ENCODE results near the gene ADAMTS3.
A peak's percentile ranks its signal among the peaks of the same experiment; 100 is the strongest.

ADAMTS3 gene

DNA sequence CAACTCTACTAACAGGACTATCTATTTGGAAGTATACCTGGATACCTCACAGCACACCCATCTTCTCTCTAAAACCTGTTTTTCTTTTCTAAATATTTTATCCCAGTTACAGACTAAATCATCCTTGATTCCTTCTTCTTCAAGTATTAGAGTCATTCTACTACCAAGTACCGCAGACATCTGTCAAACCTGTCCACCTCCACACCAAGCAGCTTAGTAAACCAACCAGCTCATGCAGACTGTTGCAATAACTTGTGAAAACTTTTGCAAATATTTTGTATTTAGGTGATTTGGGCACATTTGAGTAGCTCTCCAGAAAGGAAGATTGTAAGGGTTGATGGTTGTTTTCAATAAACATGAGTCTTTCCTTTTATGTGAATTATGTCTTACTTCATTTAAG lies 238.6 kb downstream of the ADAMTS3 start:
- DNase-seq: no peak

GRCh38 chr4:72326692-72327632 lies 242.1 kb downstream of the ADAMTS3 start:
- peak; percentile 6 to 33 for DNase-seq

DNA sequence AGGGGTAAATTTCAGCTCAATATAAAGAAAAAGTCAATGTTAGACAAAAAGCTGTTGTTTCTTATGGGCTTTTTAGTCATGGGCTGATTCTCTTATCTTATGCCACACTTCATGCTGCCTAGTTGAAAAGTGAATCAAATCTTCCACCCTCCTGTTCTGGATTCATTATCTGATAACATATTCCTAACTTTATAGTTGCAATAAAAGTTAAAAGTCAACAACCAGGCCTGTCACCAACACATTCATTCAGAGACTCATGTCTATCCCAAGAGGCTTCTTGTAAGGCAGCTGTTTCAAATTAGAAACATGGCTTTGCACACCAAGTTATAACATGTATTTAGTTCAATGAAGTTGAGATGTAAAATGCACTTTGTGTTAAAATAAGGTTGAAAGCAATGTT lies 243.8 kb downstream of the ADAMTS3 start:
- no peak for DNase-seq

GRCh38 chr4:72323227-72323626 lies 245.8 kb downstream of the ADAMTS3 start:
- DNase-seq: no peak

DNA sequence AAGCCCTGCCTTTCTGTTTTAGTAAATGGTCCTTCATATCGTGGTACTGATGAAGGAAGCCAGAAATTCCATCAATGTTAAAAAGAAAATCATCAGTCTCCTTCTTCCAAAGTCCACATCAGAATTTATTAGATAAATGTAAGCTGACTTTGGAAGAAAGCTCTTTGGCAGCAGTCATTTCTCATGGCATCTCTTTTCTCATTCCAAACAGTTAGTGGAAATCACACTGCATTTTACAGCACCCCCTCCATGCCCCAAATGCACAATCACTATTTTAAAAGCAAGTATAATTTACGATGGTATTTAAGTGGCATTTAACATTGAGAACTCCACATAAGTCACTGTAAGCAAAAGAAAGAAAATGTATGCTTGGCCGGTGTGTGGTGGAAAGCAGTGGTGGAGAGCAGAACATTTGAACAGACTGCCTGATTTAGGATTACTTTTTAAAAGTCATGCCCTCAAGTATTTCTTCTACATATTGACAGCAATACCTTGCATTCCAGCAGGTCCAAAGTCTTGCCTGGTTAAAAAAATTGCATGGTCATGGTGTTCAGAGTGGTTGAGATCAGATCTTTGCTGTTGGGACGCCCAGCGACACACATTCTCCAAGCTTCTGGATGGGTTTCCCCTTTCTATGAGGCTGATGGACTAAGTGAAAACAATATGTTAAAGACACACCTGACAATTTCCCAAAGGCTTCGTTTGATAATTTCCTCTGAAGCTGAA lies 248.6 kb downstream of the ADAMTS3 start:
- DNase-seq: no peak

GRCh38 chr4:72319601-72320021 lies 249.4 kb downstream of the ADAMTS3 start:
- DNase-seq: no peak

DNA sequence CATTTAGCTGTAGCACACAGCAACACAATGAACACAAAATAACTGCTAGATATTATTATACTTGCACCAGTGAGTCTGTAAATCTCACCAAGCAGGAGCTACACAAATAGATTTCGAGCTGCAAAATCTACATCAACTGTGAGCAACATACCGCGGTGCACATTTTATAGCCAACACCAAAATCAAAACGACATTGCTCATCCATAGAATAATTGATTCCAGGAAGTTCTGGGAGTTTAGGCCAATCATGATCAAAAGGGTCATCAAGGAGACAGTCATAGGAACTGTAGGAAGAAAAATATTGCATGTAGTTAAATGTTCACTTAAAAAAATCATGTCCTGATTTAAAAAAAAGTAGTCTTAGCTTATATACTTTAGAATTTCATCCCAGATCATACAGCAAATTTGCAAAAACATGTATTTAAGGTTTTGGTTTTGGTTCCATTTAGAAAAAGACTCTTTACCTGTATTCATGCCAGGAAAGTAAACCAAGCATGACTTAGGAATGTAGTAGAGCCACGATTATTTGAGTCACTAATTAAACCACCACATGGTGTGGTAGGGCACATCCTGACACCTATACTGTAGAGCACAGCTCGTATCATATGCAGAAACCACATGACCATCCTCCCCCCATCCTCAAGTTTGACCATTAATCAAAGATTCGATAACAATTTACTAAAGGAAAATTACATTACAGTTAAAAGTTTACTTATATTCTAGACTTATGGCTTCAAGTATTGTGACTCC lies 250.4 kb downstream of the ADAMTS3 start:
- DNase-seq: no peak

DNA sequence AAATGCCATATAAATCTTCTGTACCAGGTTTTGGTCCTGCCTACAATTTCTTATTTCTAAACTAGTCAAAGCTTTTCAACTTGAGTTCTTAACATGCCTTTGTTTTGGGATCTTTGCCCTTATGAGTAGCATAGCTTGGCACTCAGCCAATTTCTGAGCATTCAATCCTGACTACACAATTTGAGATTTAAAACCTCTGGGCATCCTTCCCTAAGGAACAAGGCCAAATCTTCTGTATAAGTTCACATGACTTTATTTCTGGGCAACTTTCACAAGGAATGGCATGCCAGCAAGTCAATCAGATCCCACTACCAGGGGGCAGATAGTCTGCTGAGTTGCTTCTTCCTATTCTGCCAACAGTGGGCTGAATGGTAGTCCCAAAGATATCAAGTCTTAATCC lies 254.2 kb downstream of the ADAMTS3 start:
- DNase-seq: no peak

GRCh38 chr4:72313121-72313520 lies 255.9 kb downstream of the ADAMTS3 start:
- no peak for DNase-seq

DNA sequence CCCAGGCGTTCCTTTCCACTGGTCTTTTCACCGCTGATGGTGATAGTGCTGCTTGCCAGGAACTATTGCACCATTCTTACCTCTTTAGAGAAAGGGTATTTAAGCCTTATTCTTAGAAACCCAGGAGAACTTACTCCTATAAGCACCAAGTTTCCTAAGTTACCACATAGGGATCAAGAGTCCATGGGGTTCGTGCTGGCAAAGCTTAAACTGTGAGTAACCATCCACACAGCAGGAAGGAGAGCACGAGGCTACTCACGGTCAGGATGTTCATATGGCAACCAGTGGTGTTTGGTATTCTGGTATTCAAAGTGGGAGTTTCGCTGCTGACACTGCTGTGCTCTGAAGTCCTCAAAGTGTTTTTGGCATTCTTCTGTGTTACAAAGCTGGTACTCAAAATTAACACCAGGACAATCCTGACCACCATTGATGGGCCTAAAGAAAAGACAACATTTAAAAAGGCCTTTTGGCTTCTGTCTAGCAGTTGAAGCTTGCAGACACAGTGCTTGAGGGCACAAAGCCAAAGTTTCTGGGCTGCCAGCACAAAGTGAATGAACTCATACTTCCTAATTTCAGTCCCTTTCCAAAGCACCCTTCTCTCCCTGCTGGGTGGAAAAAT lies 256.9 kb downstream of the ADAMTS3 start:
- no peak for DNase-seq

DNA sequence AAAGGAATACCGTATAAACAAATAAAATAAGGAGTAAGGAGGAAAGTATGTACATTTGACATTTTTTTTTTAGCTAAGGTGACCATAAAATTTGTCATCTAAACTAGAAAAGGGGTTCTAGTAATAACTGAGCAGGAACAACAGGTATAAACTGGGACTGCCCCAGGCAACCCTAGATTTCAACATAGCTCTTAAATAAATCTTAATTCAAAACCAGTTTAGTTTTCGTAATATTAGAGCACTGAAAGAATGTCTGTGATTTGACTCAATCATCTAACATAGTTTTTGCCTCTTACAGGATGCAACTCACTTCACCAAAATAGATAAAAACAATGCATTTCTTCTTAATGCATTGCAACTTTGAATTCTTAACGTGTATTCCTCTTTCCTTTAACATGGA lies 257.7 kb downstream of the ADAMTS3 start:
- no peak for DNase-seq

GRCh38 chr4:72305620-72306019 lies 263.4 kb downstream of the ADAMTS3 start:
- DNase-seq: no peak

DNA sequence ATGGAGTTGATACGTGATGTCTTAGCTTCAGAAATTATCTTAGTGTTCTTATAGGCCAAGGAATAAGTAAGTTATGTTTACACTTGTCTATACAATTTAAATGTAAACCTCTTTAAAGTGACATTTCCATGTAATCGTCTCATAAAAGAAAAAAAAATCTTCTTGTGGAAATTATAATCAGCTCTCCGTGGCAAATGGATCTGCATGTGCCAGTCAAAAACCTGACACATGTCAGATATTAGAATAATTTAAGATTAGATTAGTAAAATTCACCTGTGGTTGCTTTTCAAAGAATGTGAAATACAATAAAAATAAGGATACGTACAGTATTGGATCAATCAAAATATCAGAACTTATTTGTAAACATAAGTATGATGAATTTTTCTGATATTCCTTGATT lies 263.9 kb downstream of the ADAMTS3 start:
- no peak for DNase-seq

GRCh38 chr4:72302981-72303704 lies 265.9 kb downstream of the ADAMTS3 start:
- DNase-seq: peak in 1 of 2 experiments; percentile 11

- no peak for DNase-seq
These were observed 267.3 kb downstream of the ADAMTS3 start for GRCh38 chr4:72301759-72302158.

DNA sequence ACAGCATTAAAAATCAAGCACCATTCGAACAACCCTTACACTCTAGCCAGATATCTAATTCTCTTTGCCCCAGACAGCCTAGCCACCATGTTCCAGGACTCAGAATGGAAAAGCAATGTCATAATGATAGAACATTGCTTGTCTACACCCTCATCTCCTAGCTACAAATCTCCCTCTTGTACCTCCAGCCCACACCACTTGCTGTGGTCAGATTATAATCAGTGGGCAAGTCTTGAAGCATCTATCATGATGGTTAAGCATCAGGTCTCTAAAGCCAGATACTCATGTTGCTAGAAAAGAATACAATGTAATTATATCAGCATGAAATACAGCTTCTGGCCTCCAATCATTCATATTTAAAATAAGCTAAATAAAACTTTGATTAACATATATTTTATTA lies 268.9 kb downstream of the ADAMTS3 start:
- DNase-seq: no peak

GRCh38 chr4:72295966-72296557 lies 273.0 kb downstream of the ADAMTS3 start:
- peak in 1 of 2 experiments; percentile 6 for DNase-seq

DNA sequence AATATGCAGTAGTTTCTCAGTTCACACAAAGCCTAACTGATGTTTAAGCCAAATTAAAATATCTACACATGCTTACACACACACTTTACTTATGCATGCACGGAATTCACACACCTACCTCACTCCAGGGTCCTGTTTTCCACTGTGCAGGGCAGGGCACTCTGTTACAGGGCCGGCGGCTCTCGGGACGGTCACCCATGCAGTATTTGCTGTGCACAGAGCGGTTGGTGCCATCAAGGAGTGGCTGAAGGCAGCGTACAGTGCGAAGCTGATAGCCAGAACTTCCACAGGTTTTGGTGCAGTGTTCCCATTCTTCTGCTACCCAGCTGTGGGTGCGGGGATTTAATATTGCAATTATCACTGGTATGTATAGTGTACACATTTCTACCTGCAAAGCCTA lies 278.3 kb downstream of the ADAMTS3 start:
- no peak for DNase-seq

GRCh38 chr4:72286910-72287309 lies 282.1 kb downstream of the ADAMTS3 start:
- DNase-seq: no peak

- no peak for DNase-seq
These were observed 282.8 kb downstream of the ADAMTS3 start for GRCh38 chr4:72286185-72286584.

- DNase-seq: no peak
These were observed 285.7 kb downstream of the ADAMTS3 start for GRCh38 chr4:72283357-72283756.

DNA sequence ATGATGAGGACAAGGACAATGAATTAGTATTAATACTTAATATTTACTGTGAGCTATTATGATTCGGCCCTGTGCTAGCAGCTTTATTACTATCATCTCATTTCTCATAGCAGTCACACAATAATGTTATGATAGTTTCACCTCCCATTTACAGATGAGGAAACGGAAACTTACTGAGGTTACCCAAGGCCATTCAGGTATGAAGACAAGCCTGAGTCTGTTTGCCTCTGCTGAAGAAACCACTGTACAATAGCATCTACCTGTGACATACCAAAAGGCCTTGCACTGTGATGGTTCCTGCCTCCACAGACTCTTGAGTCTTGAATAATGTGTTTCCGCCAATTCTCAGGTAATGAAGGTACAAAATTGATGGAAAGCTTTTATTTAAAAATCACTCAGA lies 288.8 kb downstream of the ADAMTS3 start:
- no peak for DNase-seq

All from NCI-H1930 (cell line).